ENCODE measurements around the gene SMIM33. TPM values are rescaled to one million over a fixed set of nuclear protein-coding genes. Genes with fewer than 3 reads are reported as not detected.
A peak's percentile ranks its signal among the peaks of the same experiment; 100 is the strongest.
"Not testable (repeated sequence)": the region's sequence is repeated elsewhere in the genome, so short reads cannot be mapped to it uniquely, and the experiment has no call there.

Gene SMIM33
- total RNA-seq, 1 experiment from 2014 or later: not detected

DNA sequence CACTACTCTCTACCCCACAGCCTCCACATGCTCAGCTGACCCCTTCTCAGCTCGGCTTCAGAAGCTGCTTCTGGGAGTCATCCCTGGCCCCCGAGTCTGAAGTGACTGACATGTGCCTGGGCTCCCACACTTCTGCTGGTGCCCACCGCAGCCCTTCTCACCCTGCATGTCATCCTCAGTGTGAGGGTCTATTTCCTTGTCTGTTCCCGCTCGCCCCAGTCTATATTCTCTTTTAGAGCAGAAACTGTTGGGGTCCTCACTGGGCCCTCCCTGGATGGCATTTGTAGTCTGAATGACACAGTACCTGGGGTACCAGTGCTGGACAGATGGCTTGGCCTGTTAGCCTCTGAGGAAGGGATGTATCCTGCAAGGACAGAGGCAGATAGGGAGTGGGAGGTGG is 13.6 kb upstream of the SMIM33 start:
- DNase-seq (ENCODE audit: low spot score): no peak

GRCh38 chr5:139457653-139458306 is 13.0 kb upstream of the SMIM33 start:
- DNase-seq (ENCODE audit: low spot score): no peak

GRCh38 chr5:139458580-139459407 is 12.0 kb upstream of the SMIM33 start:
- DNase-seq (ENCODE audit: low spot score): peak; percentile 87

DNA sequence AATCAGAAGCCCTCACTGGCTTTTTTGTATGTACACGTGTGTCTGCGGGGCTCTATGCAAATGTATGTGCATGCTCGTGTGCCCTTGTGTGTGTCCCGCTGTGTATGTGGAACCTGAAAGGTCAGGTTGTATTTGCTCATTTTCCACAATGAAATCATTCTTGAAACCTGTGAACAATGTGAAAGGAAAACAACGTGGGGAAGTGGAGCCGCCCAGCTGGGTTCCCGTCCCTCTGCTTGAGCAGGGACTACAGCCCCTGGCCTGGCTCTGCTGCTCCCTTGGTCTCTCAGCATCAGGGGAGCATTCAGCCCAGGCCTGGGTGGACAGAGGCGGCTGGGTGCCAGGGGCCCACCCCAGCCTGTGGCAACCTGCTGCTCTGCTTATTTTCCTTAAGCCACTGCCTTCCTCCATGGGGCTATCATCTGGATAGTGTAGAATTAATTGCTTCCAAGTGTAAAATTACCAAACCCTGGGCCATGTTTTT is 11.3 kb upstream of the SMIM33 start:
- DNase-seq (ENCODE audit: low spot score): no peak

DNA sequence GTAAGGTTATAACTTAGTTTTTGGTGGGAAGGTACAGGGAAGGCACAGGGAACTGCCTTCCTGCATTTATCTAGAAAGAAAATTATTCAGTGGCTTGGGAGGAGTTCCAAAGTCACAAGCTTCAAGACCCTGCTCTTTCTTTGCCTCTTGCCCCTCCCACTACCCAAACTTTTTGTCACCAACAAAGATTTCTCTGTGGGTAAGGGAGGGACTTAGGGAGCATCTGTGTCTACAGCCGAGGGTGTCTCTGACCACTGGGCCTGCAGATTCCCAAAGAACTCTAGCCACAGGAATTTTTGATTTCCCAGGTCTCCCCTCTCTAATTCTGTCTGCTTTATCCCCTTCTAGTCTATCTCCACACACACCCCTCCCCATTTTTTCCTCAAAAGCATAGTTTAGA is 10.3 kb upstream of the SMIM33 start:
- DNase-seq (ENCODE audit: low spot score): no peak

- DNase-seq (ENCODE audit: low spot score): no peak
These were observed 9.6 kb upstream of the SMIM33 start for GRCh38 chr5:139461176-139461575.

- peak; percentile 81 for DNase-seq (ENCODE audit: low spot score)
These were observed 9.1 kb upstream of the SMIM33 start for GRCh38 chr5:139461698-139462097.

DNA sequence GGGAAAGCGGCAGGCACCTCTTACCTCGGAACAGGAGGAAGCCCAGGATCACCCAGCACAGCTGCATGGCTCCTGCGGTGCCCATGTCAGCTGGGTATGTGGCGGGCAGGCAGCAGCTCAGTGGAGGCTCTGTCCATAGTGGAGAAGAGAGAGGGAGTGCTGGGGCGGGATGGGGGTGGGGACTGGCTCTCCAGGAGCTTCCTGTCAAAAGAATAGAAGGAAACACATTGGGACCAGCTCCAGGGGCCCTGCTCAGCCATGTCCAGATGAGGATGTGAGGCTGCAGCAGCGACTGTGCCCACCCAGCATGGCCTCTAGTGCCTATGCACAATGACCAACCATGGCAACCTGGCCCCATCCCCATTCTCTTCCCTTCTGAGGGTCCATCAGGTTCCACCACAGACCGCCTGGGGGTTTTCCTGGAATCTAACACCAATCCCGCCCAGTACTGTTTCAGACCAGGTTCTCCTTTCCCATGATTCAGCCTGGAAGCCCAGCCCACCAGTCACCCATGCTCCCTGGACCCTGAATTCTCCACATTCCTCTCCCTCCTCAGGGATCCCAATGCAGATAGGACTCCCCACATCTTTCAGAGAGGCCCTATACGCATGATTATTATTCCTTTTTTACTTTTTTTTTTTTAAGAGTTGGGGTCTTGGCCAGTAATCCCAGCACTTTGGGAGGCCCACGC is 8.1 kb upstream of the SMIM33 start, which contains the start of gene ECSCR:
Gene ECSCR (minus strand): TSS at position 158 of the 691 bp plus-strand sequence. CDS start 73 bp downstream, at position 85.
- no peak for DNase-seq (ENCODE audit: low spot score)

DNA sequence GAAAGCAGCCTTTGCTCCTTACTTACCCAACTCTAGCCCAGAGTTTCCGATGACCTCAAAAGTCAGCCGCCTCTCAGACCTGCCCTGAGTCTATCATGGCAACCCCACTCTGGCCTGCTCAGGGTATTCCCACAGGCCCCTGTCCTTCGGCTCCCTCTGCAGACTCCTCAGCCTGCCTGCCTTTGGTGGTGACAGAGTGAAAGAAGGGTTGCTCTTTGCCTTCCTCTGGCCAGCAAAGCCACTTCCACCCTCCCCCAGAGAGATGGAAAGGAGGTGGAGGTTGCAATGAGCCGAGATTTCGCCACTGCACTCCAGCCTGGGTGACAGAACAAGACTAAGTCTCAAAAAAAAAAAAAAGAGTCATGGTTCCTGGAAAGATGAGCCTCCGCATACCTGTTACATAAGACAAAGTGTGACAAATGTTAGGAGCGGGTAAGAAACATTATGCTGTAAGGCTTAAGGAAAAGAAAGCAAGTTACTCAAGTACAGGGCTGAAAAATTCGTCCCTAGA is 2.3 kb upstream of the SMIM33 start:
- no peak for DNase-seq (ENCODE audit: low spot score)

DNA sequence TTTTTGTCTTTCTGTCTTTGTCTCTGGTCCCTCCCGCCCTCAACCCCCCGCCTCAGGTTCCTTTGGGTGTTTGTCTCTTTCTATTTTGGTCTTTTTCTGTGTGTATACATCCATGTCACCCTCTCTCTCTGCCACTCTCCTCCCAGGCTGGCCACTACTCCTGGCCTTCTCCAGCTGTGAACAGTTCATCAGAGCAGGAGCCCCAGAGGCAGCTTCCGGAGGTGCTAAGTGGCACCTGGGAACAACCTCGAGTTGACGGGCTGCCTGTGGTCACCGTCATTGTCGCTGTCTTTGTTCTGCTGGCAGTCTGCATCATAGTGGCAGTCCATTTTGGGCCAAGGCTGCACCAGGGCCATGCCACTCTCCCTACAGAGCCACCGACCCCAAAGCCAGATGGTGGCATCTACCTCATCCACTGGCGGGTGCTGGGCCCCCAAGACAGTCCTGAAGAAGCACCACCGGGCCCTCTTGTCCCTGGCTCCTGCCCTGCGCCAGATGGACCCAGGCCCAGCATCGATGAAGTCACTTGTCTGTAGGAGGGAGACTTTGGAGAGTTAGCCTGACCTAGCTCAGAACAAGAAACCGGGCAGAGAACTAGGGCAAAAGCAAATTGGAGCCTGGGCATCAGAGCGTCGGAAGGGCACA is 1.7 kb downstream of the SMIM33 start:
- no peak for DNase-seq (ENCODE audit: low spot score)

DNA sequence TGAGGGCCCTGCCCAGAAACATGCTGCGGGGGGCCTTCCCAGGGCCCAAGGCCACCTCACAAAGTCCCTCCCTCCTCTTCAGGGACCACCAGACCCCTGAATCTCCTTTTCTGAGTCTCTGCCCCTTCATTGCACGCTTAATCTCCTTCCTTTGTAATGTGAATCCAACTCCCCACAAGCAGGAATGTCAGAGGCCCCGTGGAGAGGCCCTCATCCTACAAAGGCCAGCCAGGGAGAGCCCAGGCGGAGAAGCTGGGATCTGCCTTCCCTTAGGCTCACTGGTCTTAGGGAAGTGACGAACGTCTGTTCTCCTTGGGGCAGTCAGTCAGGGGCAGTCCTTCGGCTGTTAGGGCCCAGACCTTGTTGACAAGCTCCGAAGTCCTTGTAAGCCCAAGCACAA is 2.3 kb downstream of the SMIM33 start:
- no peak for DNase-seq (ENCODE audit: low spot score)

GRCh38 chr5:139473565-139473964 is 2.8 kb downstream of the SMIM33 start:
- DNase-seq (ENCODE audit: low spot score): peak; percentile 49

DNA sequence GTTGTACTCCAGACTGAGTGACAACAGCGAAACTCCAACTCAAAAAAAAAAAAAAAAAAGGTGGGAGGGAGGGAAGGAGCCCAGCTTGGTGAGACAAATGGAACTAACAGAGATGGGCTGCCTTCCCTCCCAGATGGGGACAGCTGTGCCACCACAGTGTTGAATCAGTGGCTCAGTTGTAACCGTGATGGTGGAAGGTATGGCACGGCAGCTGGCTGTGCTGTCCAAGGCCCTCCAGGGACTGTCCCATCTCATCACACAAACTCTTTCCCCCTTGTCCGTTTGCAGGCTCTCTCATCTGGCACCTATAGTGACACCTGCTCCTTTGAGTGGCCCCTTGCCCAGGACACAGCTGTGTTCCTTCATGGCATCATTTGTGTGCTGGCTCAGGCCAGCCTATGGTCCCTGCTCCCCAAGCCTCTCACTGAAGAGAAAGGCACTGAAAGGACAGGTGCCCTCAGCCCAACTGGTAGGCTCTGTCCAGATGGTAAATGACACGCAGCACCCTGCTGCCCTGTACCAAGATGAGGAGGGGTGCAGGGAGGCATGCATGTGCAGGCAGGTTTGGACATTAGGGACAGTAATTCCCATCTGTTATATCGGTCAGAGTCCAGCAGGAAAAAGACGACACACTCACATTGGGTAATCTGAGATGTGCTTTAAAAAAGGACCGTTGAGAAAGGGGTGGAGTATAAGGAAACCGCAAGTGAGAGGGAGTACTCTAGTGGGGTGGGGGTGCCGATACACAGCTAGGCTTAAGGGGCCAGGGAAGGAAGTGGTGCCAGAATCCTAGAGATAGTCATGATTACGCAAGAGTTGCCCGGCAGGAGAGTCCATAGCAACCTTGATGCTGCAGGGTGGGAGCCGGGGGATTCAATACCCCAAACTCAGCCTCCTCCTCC is 4.3 kb downstream of the SMIM33 start:
- DNase-seq (ENCODE audit: low spot score): no peak

GRCh38 chr5:139475865-139476617 is 5.2 kb downstream of the SMIM33 start:
- DNase-seq (ENCODE audit: low spot score): no peak

GRCh38 chr5:139478657-139479423 is 8.0 kb downstream of the SMIM33 start:
- DNase-seq (ENCODE audit: low spot score): not testable (repeated sequence)

GRCh38 chr5:139479729-139480128 is 8.9 kb downstream of the SMIM33 start:
- DNase-seq (ENCODE audit: low spot score): not testable (repeated sequence)

GRCh38 chr5:139481122-139481533 is 10.3 kb downstream of the SMIM33 start:
- DNase-seq (ENCODE audit: low spot score): no peak

DNA sequence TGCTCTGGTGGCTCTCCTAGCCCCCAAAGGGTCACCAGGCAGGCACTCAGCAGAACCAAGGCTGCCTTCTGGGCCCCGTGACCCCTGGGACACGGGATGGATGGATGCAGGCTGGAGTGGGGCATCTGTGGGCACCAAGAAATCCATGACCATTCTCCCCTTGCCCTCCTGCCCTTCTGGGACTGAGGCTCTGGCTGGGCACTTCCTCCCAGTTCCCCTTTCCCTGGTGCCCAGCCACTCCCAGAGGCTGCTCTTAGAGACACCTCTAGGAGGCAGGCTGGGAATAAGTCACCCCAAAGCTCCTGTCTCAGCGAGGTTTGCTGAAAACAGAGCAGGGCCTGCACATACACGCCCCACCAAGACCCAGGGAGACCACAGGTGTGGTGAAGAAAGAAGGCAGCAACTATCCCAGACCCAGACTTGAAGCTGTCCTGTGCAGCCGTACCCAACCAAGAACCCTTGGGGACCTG is 10.8 kb downstream of the SMIM33 start:
- peak; percentile 65 for DNase-seq (ENCODE audit: low spot score)
